DMS 273 (cell line): ENCODE data around the gene MED23.

ENCODE experiments used
- DNase-seq: peaks from one replicate; lab custom pipeline; 2025; ENCODE audit not compliant: unreplicated experiment; lab: John Stamatoyannopoulos, UW

Gene MED23

GRCh38 chr6:131642565-131642964, 14.5 kb upstream of the MED23 start:
- DNase-seq: no peak

- no peak for DNase-seq
These were observed 13.5 kb upstream of the MED23 start for GRCh38 chr6:131641554-131641953.

GRCh38 chr6:131640576-131640975, 12.5 kb upstream of the MED23 start:
- no peak for DNase-seq

GRCh38 chr6:131640100-131640499, 12.1 kb upstream of the MED23 start:
- no peak for DNase-seq

- no peak for DNase-seq
These were observed 10.0 kb upstream of the MED23 start for GRCh38 chr6:131638013-131638412.

- DNase-seq: no peak
These were observed 9.1 kb upstream of the MED23 start, which contains the start of gene ENPP3 for GRCh38 chr6:131636880-131637792. ENPP3 (plus strand) TSS chr6:131637302; CDS start chr6:131637385, 83 bp downstream.

- no peak for DNase-seq
These were observed 7.6 kb upstream of the MED23 start for GRCh38 chr6:131635384-131636340.

GRCh38 chr6:131631625-131632289, 3.7 kb upstream of the MED23 start:
- DNase-seq: no peak

- DNase-seq: peak; percentile 5
These were observed 1.6 kb upstream of the MED23 start for GRCh38 chr6:131629651-131630050.

GRCh38 chr6:131628726-131629125, 684 bp upstream of the MED23 start:
- no peak for DNase-seq

GRCh38 chr6:131615275-131615674, 12.8 kb downstream of the MED23 start:
- no peak for DNase-seq

- DNase-seq: no peak
These were observed 14.6 kb downstream of the MED23 start for GRCh38 chr6:131613296-131613925.

GRCh38 chr6:131602781-131603312, 25.2 kb downstream of the MED23 start:
- no peak for DNase-seq

GRCh38 chr6:131600716-131601115, 27.3 kb downstream of the MED23 start:
- no peak for DNase-seq

- no peak for DNase-seq
These were observed 30.6 kb downstream of the MED23 start for GRCh38 chr6:131597446-131597845.

GRCh38 chr6:131594074-131594473, 34.0 kb downstream of the MED23 start:
- no peak for DNase-seq

- DNase-seq: no peak
These were observed 35.1 kb downstream of the MED23 start for GRCh38 chr6:131592935-131593334.

GRCh38 chr6:131588643-131589042, 39.4 kb downstream of the MED23 start:
- no peak for DNase-seq

- DNase-seq: no peak
These were observed 40.1 kb downstream of the MED23 start for GRCh38 chr6:131587909-131588308.

- no peak for DNase-seq
These were observed 41.5 kb downstream of the MED23 start for GRCh38 chr6:131586543-131586942.
